Naive B cell (primary cell): ENCODE results near the gene MAGI2. TPM values are rescaled to one million over a fixed set of nuclear protein-coding genes. Genes with fewer than 3 reads are reported as not detected.

Experiments
- ATAC-seq, 2 donors: fragments of 150-1000 bp; cut with Tn5 transposase; 2 replicates each; pipeline ENCODE4 v1.10.0; 2021; ENCODE audit warnings: low read depth in 2 of 2, mild to moderate bottlenecking in 2 of 2, moderate library complexity in 2 of 2
- DNase-seq: peaks from one replicate; pipeline ENCODE4 v3.0.0; 2022
- H3K27ac Mint-ChIP-seq, 6 donors: one replicate each; pipeline ENCODE4 v1.8.0; 2020 to 2022; ENCODE audit warnings: mild to moderate bottlenecking in 6 of 6, mixed read lengths in 6 of 6, moderate library complexity in 5 of 6, inconsistent platforms in 2 of 6
- H3K27me3 Mint-ChIP-seq, 3 donors: one replicate each; pipeline ENCODE4 v1.8.0; 2021 to 2022; ENCODE audit warnings: mixed read lengths in 3 of 3, mild to moderate bottlenecking in 1 of 3
- H3K36me3 Mint-ChIP-seq, 2 donors: one replicate each; pipeline ENCODE4 v1.8.0; 2020 to 2022; ENCODE audit warnings: mixed read lengths in 2 of 2, inconsistent platforms in 1 of 2, mild to moderate bottlenecking in 1 of 2
- H3K4me1 Mint-ChIP-seq, 3 donors: one replicate each; pipeline ENCODE4 v1.8.0; 2020 to 2022; ENCODE audit warnings: mixed read lengths in 3 of 3, inconsistent platforms in 1 of 3, mild to moderate bottlenecking in 1 of 3, moderate library complexity in 1 of 3
- H3K4me3 Mint-ChIP-seq, 8 donors: one replicate each; pipeline ENCODE4 v1.8.0; 2020 to 2022; ENCODE audit warnings: mild to moderate bottlenecking in 8 of 8, mixed read lengths in 8 of 8, moderate library complexity in 8 of 8, inconsistent platforms in 2 of 8
- H3K9me3 Mint-ChIP-seq, 7 donors: one replicate each; pipeline ENCODE4 v1.8.0; 2020 to 2022; ENCODE audit warnings: mixed read lengths in 7 of 7, mild to moderate bottlenecking in 5 of 7, inconsistent platforms in 2 of 7, moderate library complexity in 1 of 7
- polyA plus RNA-seq, 6 donors: library from polyadenylated mRNA; unstranded; fragments of 300-500 nt; fragmentation: Illumina TruSeq; gene quantifications; one replicate each; pipeline ENCODE4 v1.2.3, GENCODE V29; 2021; ENCODE audit warnings: low read depth in 6 of 6

Gene MAGI2
- polyA plus RNA-seq, 6 donors from 2014 or later = 0.04 to 0.06 (median 0.04) TPM; not detected in 3

GRCh38 chr7:79301419-79301818 lies 152.0 kb downstream of the MAGI2 start:
- H3K9me3 Mint-ChIP-seq = peaks cover 0 to 12% (median 5%) of the 10 kb centered on the region in 7 donors
- H3K36me3 Mint-ChIP-seq = no peaks in the 10 kb centered on the region
- no peak overlapping the region for H3K4me3 Mint-ChIP-seq
- no peak for DNase-seq
- no peak for ATAC-seq
- no peaks in the 10 kb centered on the region for H3K27me3 Mint-ChIP-seq
- no peak overlapping the region for H3K27ac Mint-ChIP-seq
- H3K4me1 Mint-ChIP-seq = no peaks in the 10 kb centered on the region

DNA sequence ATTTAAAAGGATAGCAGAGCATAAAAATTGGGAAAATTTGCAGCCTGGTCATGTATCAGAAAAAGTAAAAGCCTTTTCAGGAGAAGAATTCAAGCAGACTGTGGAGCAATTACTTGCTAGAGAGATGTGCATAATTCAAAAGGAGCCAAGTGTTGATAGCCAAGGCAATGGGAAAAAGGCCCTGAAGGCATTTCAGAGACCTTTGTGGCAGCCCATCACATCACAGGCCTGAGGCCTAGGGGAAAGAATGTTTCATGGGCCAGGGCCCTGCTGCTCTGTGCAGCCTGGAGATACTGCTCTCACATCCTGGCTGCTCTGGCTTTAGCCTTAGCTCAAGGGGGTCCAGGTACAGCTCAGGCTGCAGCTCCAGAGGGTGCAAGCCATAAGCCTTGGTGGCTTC lies 152.9 kb downstream of the MAGI2 start:
- H3K9me3 Mint-ChIP-seq = peaks cover 0 to 12% (median 5%) of the 10 kb centered on the region in 7 donors
- H3K27ac Mint-ChIP-seq = no peak overlapping the region
- DNase-seq (no peak), ATAC-seq (no peak)
- no peaks in the 10 kb centered on the region for H3K27me3 Mint-ChIP-seq
- H3K36me3 Mint-ChIP-seq = no peaks in the 10 kb centered on the region
- no peaks in the 10 kb centered on the region for H3K4me1 Mint-ChIP-seq
- H3K4me3 Mint-ChIP-seq = no peak overlapping the region

GRCh38 chr7:79298145-79298760 lies 155.2 kb downstream of the MAGI2 start:
- H3K27ac Mint-ChIP-seq = no peak overlapping the region
- H3K4me3 Mint-ChIP-seq = no peak overlapping the region
- peaks cover 0 to 12% (median 5%) of the 10 kb centered on the region in 7 donors for H3K9me3 Mint-ChIP-seq
- no peaks in the 10 kb centered on the region for H3K27me3 Mint-ChIP-seq
- H3K36me3 Mint-ChIP-seq = no peaks in the 10 kb centered on the region
- no peaks in the 10 kb centered on the region for H3K4me1 Mint-ChIP-seq
- no peak for DNase-seq
- ATAC-seq = no peak

DNA sequence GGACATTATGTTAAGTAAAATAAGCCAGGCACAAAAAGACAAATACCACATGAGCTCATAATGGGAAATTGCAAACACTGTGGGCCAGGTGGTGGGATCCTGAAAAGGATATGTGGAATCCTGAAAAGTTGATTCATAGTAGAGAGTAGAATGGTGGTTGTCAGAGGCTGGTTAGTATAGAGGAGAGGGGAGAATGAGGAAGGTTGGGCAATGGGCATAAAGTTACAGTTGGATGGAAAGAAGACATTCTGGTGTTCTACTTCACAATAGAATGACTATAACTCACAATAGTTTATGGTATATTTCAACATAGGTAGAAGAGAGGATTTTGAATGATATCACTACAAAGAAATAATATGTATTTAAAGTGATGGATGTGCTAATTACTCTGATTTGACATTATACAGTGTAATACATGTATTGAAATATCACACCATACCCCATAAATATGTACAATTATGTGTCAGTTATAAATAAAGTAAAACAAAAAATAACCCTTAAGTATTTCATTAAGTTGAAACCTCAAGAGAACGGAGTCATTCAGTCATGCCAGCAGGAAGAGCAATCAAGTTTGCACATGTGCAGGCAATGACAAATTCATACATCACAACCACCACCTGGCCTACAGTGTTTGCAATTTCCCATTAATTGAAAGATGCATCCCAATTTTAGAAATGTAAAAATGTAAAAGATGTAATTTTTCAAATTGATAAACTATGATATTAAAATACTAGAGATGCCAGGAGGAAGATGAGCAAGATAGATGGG lies 156.7 kb downstream of the MAGI2 start:
- Mint-ChIP-seq H3K27ac (no peak overlapping the region), H3K27me3 (peaks cover 0 to 4% (median 0%) of the 10 kb centered on the region in 3 donors), H3K9me3 (peaks cover 0 to 12% (median 1%) of the 10 kb centered on the region in 7 donors), H3K4me3 (no peak overlapping the region), H3K4me1 (no peaks in the 10 kb centered on the region), H3K36me3 (no peaks in the 10 kb centered on the region)
- ATAC-seq = no peak
- no peak for DNase-seq

DNA sequence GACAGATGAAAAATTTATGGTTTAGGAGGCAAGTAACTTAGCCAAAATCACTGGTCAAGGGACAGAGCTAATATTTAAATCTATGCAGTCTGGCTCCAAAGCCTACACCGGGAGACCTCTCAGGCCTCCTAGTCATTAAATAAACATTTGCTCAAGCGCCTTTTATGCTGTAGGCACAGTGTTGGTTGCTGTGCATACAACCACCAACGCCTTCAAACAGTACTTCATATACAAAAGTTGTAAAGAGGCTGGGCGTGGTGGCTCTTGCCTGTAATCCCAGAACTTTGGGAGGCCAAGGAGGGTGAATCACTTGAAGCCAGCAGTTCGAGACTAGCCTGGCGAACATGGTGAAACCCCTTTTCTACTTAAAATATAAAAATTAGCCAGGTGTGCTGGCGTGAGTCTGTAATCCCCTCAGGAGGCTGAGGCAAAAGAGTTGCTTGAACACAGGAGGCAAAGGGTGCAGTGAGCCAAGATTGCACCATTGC lies 159.8 kb downstream of the MAGI2 start:
- DNase-seq (no peak), ATAC-seq (no peak)
- peaks cover 0 to 4% (median 0%) of the 10 kb centered on the region in 7 donors for H3K9me3 Mint-ChIP-seq
- H3K36me3 Mint-ChIP-seq = no peaks in the 10 kb centered on the region
- no peak overlapping the region for H3K27ac Mint-ChIP-seq
- no peaks in the 10 kb centered on the region for H3K4me1 Mint-ChIP-seq
- H3K27me3 Mint-ChIP-seq = peaks cover 0 to 4% (median 0%) of the 10 kb centered on the region in 3 donors
- H3K4me3 Mint-ChIP-seq = no peak overlapping the region

- H3K4me1 Mint-ChIP-seq = no peaks in the 10 kb centered on the region
- H3K4me3 Mint-ChIP-seq = no peak overlapping the region
- DNase-seq (no peak), ATAC-seq (no peak)
- H3K36me3 Mint-ChIP-seq = no peaks in the 10 kb centered on the region
- H3K27ac Mint-ChIP-seq = no peak overlapping the region
- peaks cover 0 to 4% (median 0%) of the 10 kb centered on the region in 7 donors for H3K9me3 Mint-ChIP-seq
- peaks cover 0 to 4% (median 0%) of the 10 kb centered on the region in 3 donors for H3K27me3 Mint-ChIP-seq
Measured at GRCh38 chr7:79292834-79293233, 160.6 kb downstream of the MAGI2 start.

DNA sequence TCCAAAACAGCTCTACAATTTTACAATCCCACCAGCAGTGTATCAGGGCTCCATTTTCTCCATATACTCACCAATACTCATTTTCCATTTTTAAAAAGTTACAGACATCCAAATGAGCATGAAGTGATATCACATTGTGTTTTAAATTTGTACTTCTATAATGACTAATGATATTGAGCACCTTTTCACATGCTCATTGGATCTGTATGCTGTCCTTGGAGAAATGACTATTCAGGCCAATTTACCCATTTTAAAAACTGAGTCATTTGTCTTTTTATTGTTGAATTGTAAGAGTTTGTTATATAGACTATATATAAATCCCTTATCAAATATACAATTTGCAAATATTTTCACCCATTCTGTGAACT lies 162.0 kb downstream of the MAGI2 start:
- peaks cover 0 to 4% (median 0%) of the 10 kb centered on the region in 7 donors for H3K9me3 Mint-ChIP-seq
- no peak overlapping the region for H3K27ac Mint-ChIP-seq
- H3K4me3 Mint-ChIP-seq = no peak overlapping the region
- ATAC-seq = no peak
- no peaks in the 10 kb centered on the region for H3K4me1 Mint-ChIP-seq
- DNase-seq = no peak
- peaks cover 0 to 4% (median 0%) of the 10 kb centered on the region in 3 donors for H3K27me3 Mint-ChIP-seq
- no peaks in the 10 kb centered on the region for H3K36me3 Mint-ChIP-seq

DNA sequence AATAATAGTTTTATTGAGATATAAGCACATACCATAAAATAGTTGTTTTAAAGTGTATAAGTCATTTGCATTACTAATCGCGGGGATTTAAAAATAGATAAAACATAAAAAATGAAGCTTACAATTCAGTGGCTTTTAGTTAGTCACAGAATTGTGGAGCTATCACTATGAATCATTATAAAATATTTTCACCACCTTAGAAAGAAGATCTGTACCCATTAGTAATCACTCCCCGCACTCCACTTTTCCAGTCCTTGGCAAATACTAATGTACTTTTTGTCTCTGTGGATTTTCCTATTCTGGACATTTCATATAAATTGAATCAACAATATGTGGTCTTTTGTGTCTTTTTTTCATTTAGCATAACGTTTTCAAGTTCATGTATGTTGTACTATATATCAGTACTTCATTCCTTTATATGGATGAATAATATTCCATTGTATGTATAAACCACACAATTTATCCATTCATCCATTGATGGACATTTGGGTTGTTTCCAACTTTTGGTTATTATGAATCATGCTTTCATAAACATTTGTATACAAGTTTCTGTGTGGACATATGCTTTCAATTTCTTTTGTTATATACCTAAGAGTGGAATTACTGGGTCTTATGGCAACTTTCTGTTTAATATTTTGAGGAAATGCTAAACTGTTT lies 162.5 kb downstream of the MAGI2 start:
- H3K9me3 Mint-ChIP-seq = peaks cover 0 to 4% (median 0%) of the 10 kb centered on the region in 7 donors
- ATAC-seq = no peak
- no peak for DNase-seq
- H3K4me3 Mint-ChIP-seq = no peak overlapping the region
- H3K27ac Mint-ChIP-seq = no peak overlapping the region
- no peaks in the 10 kb centered on the region for H3K4me1 Mint-ChIP-seq
- H3K36me3 Mint-ChIP-seq = no peaks in the 10 kb centered on the region
- peaks cover 0 to 8% (median 0%) of the 10 kb centered on the region in 3 donors for H3K27me3 Mint-ChIP-seq

GRCh38 chr7:79290398-79290797 lies 163.1 kb downstream of the MAGI2 start:
- Mint-ChIP-seq H3K36me3 (no peaks in the 10 kb centered on the region), H3K4me1 (no peaks in the 10 kb centered on the region), H3K27me3 (peaks cover 0 to 11% (median 0%) of the 10 kb centered on the region in 3 donors), H3K9me3 (peaks cover 0 to 4% (median 0%) of the 10 kb centered on the region in 7 donors), H3K4me3 (no peak overlapping the region), H3K27ac (no peak overlapping the region)
- DNase-seq = no peak
- ATAC-seq = no peak

DNA sequence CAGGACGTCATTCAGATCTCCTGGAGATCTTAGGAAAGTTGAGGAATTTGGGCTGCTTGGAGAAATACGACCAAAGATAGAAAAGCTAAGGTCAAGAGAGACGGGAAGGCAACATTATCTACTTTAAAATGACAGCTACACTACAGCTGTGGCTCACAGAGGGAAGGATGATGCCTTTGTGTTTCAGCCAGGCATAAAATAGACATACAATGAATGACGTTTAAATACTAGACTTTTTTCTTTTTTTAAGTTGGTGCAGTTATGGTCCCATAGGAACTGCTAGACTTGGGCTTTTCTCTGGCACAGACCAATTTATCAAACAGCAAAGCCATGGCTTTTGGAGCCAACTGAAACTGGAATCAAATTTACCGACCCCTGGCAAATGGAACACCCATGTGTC lies 164.8 kb downstream of the MAGI2 start:
- no peak for DNase-seq
- Mint-ChIP-seq H3K27me3 (peaks cover 0 to 11% (median 0%) of the 10 kb centered on the region in 3 donors), H3K9me3 (peaks cover 0 to 4% (median 0%) of the 10 kb centered on the region in 7 donors), H3K4me1 (no peaks in the 10 kb centered on the region), H3K36me3 (no peaks in the 10 kb centered on the region), H3K27ac (peak overlapping the region in 1 of 6 donors; percentile 18), H3K4me3 (no peak overlapping the region)
- no peak for ATAC-seq

DNA sequence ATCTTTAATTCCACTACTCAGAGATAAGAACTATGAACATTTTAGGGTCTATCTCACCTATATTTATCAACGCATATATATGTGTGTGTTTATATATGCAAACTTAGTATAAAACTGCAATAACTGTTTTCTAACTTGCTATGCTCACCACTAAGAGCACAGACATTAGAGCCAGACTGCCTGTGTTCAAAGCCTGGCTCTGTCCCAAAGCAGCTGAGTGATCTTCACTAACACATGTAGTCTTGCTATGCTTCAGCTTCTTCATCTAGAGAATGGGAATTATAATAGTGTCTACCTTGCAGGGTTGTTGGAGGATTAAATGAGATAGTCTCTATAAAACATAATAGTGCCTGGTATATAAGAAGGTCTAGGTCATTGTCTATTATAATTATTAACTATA lies 165.5 kb downstream of the MAGI2 start:
- Mint-ChIP-seq H3K27me3 (peaks cover 0 to 10% (median 0%) of the 10 kb centered on the region in 3 donors), H3K36me3 (no peaks in the 10 kb centered on the region), H3K4me1 (no peaks in the 10 kb centered on the region), H3K4me3 (no peak overlapping the region), H3K27ac (no peak overlapping the region), H3K9me3 (peaks cover 0 to 3% (median 0%) of the 10 kb centered on the region in 7 donors)
- no peak for ATAC-seq
- DNase-seq = no peak

DNA sequence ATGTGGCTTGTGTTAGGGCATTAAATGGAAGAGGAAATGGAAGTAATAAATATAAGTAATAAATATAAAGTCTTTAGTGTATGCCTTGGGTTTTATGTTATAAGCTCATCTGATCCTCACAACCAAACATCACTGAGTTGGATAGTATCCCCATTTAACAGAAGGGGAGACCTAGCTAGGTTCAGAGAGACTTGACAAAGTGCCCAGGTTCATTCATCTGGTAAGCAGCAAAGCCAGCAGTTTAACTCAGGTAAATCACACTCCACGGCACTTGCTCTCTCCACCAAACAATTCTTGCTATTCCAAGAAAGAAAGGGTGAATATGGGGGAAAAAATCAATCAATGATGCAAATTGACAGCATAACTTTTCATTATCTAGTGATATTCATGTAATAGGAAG lies 167.3 kb downstream of the MAGI2 start:
- no peak for DNase-seq
- ATAC-seq = no peak
- H3K36me3 Mint-ChIP-seq = no peaks in the 10 kb centered on the region
- H3K9me3 Mint-ChIP-seq = peaks cover 0 to 2% (median 0%) of the 10 kb centered on the region in 7 donors
- no peaks in the 10 kb centered on the region for H3K4me1 Mint-ChIP-seq
- H3K27ac Mint-ChIP-seq = no peak overlapping the region
- H3K4me3 Mint-ChIP-seq = no peak overlapping the region
- peaks cover 0 to 7% (median 0%) of the 10 kb centered on the region in 3 donors for H3K27me3 Mint-ChIP-seq

DNA sequence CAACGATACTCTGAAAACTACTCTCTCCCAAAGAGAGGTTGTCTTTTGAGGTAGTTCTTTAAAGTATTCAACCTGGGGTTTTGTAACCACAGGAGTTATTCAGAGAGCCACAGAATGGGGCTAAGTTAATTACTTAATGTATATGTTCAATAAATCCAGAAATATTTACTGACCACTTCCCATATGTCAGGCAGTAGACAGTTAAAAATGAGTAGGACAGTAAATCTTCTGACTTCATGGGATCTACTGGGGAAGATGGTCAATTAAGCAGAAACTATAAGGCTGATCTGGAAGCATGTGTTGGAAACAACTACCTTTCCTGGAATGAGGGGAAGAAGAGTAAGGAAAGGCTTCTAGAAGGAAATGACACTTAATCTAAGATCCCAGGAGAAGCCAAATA lies 167.7 kb downstream of the MAGI2 start:
- Mint-ChIP-seq H3K27ac (no peak overlapping the region), H3K27me3 (peaks cover 0 to 7% (median 0%) of the 10 kb centered on the region in 3 donors), H3K9me3 (peaks cover 0 to 2% (median 0%) of the 10 kb centered on the region in 7 donors), H3K4me3 (no peak overlapping the region), H3K4me1 (no peaks in the 10 kb centered on the region), H3K36me3 (no peaks in the 10 kb centered on the region)
- ATAC-seq (no peak), DNase-seq (no peak)
